Measurements from ENCODE around the gene SLC7A1.

DNA sequence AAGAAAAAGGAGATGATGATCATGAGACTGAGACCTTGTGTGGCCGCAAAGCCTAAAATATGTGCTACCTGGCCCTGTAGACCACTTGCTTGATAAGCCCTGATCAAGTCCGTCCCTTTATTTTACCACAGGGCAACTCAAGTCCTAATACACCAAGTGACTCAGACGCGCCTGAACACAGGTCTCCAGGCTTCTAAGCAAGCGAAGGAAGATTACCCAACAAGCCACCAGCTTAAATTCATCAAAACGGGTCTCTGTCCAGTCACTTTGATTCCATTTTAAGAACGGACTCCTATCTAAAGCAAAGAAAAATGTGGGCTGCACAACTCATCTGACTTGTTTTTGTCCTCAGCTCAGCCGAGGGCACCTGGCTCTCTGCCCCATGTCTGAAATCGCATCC lies 26.8 kb downstream of the SLC7A1 start:
- TF ChIP-seq, protein P1, sequence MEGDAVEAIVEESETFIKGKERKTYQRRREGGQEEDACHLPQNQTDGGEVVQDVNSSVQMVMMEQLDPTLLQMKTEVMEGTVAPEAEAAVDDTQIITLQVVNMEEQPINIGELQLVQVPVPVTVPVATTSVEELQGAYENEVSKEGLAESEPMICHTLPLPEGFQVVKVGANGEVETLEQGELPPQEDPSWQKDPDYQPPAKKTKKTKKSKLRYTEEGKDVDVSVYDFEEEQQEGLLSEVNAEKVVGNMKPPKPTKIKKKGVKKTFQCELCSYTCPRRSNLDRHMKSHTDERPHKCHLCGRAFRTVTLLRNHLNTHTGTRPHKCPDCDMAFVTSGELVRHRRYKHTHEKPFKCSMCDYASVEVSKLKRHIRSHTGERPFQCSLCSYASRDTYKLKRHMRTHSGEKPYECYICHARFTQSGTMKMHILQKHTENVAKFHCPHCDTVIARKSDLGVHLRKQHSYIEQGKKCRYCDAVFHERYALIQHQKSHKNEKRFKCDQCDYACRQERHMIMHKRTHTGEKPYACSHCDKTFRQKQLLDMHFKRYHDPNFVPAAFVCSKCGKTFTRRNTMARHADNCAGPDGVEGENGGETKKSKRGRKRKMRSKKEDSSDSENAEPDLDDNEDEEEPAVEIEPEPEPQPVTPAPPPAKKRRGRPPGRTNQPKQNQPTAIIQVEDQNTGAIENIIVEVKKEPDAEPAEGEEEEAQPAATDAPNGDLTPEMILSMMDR (IDR thresholded peaks at IDR 0.05), result no peak
- TF ChIP-seq POLR2A (IDR thresholded peaks at IDR 0.05), result no peak

All from breast epithelium (tissue), 3 donors.